Bronchial epithelial cell (primary cell): ENCODE results near the gene ENC1. TPM values are rescaled to one million over a fixed set of nuclear protein-coding genes. Genes with fewer than 3 reads are reported as not detected.
"Not testable (repeated sequence)": the region's sequence is repeated elsewhere in the genome, so short reads cannot be mapped to it uniquely, and the experiment has no call there.

Experiments
- DNase-seq: peaks from one replicate; pipeline ENCODE4 v3.0.0-alpha.2; 2010; ENCODE audit warnings: low read depth
- FAIRE-seq: peaks from 2 replicates; lab custom pipeline; 2011; peaks lifted over from hg19 to GRCh38; lab: Jason Lieb, UNC
- H3K27me3 ChIP-seq: 2 replicates; pipeline ENCODE4 v1.5.1; 2011; ENCODE audit warnings: low read length; ENCODE audit not compliant: control insufficient read depth, insufficient read depth
- H3K36me3 ChIP-seq: 2 replicates; pipeline ENCODE4 v1.5.1; 2011; ENCODE audit warnings: low read length; ENCODE audit not compliant: control insufficient read depth, insufficient read depth
- H3K4me3 ChIP-seq: 2 replicates; pipeline ENCODE4 v1.5.1; 2011; ENCODE audit warnings: mild to moderate bottlenecking, low read depth, low read length, control low read depth
- CTCF ChIP-seq: IDR thresholded peaks from 2 replicates; pipeline ENCODE4 v1.5.1; 2011; ENCODE audit warnings: mild to moderate bottlenecking, moderate library complexity, low read length, control low read depth, inconsistent platforms; ENCODE audit not compliant: insufficient read depth, severe bottlenecking
- total RNA-seq: library from RNA; depleted of rRNA; stranded (reverse); fragments of >200 nt; gene quantifications from 2 replicates; pipeline ENCODE4 v1.2.1, GENCODE V29; 2014

ENC1 gene
- total RNA-seq, 1 donor from 2014 or later, result 3.9 TPM

GRCh38 chr5:74679966-74680365 is 39.4 kb upstream of the ENC1 start:
- DNase-seq, result peak; percentile 21
- Histone ChIP-seq H3K27me3 (no peaks in the 10 kb centered on the region), H3K36me3 (no peaks in the 10 kb centered on the region), H3K4me3 (no peak overlapping the region)
- no peak for TF ChIP-seq CTCF
- FAIRE-seq, result no peak

GRCh38 chr5:74679300-74679699 is 38.8 kb upstream of the ENC1 start:
- DNase-seq, FAIRE-seq, H3K36me3 ChIP-seq, H3K27me3 ChIP-seq, H3K4me3 ChIP-seq: not testable (repeated sequence)

GRCh38 chr5:74678123-74678522 is 37.6 kb upstream of the ENC1 start:
- not testable (repeated sequence) for H3K36me3 ChIP-seq, FAIRE-seq, H3K27me3 ChIP-seq, DNase-seq, H3K4me3 ChIP-seq

GRCh38 chr5:74676466-74676865 is 35.9 kb upstream of the ENC1 start:
- not testable (repeated sequence) for H3K4me3 ChIP-seq, DNase-seq, H3K36me3 ChIP-seq, H3K27me3 ChIP-seq, FAIRE-seq

GRCh38 chr5:74673011-74673790 is 32.7 kb upstream of the ENC1 start:
- DNase-seq (peak; percentile 54), FAIRE-seq (no peak)
- no peaks in the 10 kb centered on the region for H3K27me3 ChIP-seq
- TF ChIP-seq CTCF, result peak; percentile 29
- no peak overlapping the region for H3K4me3 ChIP-seq
- H3K36me3 ChIP-seq, result no peaks in the 10 kb centered on the region

- no peak overlapping the region for H3K4me3 ChIP-seq
These were observed 31.8 kb upstream of the ENC1 start for GRCh38 chr5:74672215-74672877.

More at GRCh38 chr5:74672215-74672877, 31.8 kb upstream of the ENC1 start:
- FAIRE-seq (no peak), DNase-seq (no peak)
- Histone ChIP-seq H3K27me3 (no peaks in the 10 kb centered on the region), H3K36me3 (no peaks in the 10 kb centered on the region)
- TF ChIP-seq CTCF, result no peak
